SK-N-DZ (cell line): ENCODE results near the gene RPRD1B.
A peak's percentile ranks its signal among the peaks of the same experiment; 100 is the strongest.
"Not testable (repeated sequence)": the region's sequence is repeated elsewhere in the genome, so short reads cannot be mapped to it uniquely, and the experiment has no call there.

Experiments used
- DNase-seq: peaks from one replicate; pipeline ENCODE4 v3.0.0-alpha.2; 2015; ENCODE audit warnings: low spot score

Gene RPRD1B

DNA sequence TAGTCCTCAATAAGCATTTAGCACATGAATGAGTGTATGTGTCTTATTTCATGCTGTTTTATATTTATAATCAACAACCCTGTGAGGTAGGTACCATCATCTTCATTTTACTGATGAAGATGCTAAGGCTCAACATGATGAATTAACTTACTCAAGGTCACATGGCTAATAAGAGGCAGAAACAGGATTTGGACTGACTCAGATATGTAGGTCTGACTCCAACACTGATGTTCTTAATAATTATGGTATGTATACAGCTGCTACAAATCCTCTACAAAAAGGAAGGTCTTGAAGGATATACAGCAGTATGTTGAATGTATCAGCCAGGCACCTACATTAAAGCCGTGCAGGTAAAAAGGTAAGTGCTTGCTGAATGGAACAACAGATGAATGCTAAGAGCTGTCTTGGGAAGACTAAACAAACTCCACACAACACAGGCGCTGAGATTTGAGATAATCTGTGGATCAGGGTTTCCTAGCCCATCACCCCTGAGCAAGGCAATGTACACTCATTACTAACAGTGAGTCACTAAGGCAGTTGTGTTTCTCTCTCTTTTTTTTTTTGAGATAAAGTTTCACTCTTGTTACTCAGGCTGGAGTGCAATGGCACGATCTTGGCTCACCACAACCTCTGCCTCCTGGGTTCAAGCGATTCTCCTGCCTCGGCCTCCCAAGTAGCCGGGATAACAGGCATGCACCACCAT is 32.2 kb upstream of the RPRD1B start:
- no peak for DNase-seq

DNA sequence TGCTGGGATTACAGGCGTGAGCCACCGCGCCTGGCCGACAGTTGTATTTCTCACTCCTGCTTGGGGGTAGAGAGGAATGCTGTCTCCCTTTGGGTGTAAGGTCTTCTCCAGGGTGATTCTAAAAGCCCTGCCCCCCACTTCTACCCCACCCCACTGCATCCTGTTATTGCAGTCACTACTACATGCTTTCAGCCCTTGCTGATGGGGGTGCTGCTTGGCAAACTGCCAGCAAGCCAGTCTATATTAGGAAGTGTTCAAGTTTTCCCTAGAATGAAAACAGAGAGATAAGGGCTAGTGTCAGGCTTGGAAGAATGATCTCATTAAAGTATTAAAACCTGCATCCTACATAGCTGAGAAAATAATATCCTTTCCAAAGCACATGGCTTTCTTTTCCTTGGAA is 31.6 kb upstream of the RPRD1B start:
- DNase-seq = no peak

DNA sequence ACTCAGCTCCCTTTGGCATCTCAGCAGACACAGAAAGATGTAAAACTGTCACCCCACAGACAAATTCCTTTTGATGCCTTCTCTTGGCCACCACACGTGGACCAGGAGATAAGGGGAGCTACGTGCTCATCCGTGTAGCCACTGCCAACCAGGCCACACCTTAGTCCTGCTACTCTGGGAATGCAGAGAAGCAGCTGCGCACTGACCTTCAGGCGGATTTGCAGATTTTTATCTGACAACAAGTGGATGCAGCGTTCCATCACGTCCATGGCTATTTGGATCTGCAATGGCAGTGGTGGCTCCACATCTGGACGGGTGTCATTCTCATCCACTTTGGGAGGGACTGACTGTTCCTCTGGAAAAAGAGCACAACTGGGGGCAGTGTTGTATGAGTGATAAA is 31.1 kb upstream of the RPRD1B start:
- DNase-seq = no peak

DNA sequence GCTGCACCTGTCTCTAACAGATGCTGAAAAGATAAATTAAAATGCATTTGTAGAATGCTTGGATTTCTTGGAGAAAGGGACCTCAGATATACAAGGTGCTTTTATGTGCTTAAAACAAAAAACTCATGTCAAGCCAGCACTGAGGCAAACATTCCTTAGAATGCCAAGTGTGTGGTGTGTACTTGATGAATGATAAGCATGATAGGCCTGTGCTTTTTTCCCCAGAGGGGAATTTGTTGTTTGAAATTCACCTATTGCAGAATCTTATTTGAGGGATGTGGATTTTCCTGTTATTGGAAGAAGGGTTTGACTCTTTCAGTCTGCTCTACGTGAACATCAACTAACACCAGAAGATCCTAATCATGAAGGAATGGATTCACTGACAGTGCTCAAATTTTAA is 29.1 kb upstream of the RPRD1B start:
- no peak for DNase-seq

DNA sequence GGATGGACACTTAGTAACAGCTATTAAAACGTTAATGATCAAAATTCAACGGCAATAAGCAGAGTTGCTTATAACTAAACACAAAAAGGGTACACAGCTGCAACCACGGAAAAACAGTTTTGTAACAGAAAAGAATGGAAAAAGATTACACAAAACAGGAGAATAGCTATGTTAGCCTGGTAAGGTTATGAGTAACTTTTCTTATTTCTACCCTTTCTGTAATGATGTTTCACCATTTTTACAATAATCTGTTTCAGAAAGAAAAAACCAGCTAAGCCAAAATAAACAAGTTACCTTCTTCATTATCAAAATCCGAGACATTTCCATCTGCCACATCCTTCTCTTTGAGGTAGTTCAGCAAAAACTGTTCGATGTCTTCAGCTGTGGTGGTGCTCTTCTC is 27.6 kb upstream of the RPRD1B start:
- no peak for DNase-seq

DNA sequence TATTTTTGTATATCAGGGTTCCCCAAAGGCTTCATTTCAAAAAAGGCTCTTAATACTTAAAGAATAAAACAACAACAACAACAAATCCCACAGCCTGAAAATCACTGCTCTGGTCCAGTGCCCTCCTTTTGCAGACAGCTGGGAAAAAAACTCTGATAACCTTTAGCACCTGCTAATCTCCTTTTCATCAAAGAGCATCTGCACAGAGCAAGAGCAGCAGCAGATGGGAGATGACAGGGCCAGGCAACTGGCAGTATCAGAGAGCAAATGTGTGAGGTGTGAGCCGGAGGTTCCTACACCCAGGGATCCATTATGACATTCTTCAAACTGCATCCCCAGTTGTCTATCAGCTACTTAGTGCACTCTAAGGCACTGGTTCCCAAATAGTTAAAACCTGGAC is 26.0 kb upstream of the RPRD1B start:
- DNase-seq = peak; percentile 92

DNA sequence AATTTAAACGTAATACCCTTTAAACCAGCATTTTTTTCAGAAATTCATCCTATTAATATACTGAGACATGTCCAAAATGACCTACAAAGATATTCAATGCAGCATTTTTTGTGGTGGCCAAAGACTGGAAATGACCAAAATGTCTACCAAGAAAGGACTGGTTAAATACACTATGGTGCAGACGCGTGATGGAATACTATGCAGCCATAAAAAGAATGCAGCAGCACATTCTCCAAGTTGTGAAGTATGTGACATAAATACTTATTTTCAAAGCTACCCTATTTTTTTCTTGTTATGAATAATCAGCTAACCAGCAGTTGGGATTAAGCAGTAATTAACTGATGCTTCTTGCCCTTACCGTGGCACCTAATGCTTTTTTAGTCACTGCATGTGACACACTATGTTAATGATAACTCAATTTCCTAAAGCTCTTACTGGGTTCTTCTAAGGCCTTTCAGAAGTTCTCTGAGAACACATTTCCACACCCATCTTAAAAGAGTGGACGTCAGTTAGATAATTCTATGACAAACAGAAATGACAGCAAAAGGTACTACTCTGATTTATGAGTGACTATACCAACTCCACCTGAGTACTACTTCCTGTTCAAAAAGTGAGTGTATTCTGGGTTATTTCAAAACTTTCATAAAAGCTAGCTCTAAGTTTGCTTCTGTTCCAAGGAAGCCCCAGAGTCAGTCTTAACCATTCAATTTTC is 25.2 kb upstream of the RPRD1B start:
- no peak for DNase-seq

DNA sequence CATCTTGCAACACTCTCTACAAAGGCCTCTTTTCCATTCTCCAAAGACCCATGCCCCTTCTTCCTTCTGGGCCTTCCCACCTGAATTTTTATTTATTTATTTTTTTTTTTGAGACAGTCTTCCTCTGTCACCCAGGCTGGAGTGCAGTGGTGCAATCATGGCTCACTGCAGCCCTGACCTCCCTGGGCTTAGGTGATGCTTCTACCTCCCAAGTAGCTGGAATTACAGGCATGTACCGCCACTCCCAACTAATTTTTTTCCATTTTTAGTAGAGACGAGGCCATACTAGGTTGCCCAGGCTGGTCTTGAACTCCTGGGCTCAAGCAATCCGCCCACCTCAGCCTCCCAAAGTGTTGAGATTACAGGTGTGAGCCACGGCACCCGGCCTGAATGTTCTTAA is 24.1 kb upstream of the RPRD1B start:
- DNase-seq = not testable (repeated sequence)

DNA sequence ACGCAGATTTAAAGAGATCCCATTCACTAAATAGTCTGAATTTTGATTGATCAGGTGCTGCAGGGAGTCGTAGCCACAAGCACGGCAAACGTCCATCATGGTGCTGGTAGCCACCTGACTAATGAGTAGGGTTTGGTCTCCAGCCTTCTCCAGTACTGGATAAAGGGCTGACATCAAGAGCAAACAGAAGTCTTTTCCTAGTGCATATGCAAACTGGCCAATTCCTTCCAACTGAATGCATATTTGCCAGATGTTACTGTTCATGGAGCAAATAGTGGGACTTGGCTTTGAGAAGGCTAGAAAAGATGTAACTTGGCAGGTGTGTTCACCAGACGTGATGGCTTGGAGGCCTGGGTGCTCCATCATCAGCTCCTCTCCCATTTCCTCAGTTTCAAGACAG is 21.9 kb upstream of the RPRD1B start:
- DNase-seq = no peak

DNA sequence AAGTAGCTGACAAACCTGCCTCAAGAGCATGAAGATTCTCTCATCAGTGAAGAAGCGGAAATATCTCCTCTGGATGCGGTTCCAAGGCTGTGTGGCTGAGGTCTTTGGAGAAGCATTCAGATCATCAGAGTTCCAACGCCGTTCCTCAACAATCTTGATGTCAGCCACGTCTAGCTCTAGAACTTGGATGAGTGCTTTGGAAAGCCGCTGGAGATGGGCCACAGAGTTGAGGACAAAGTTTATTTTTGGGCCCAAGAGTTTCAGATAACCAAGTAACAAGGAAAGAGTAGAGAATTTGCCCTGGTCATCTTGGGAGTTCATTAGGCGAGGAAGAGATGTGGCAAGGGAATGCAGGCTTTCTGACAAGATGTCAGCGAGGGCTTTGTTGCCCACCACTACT is 21.2 kb upstream of the RPRD1B start:
- no peak for DNase-seq

DNA sequence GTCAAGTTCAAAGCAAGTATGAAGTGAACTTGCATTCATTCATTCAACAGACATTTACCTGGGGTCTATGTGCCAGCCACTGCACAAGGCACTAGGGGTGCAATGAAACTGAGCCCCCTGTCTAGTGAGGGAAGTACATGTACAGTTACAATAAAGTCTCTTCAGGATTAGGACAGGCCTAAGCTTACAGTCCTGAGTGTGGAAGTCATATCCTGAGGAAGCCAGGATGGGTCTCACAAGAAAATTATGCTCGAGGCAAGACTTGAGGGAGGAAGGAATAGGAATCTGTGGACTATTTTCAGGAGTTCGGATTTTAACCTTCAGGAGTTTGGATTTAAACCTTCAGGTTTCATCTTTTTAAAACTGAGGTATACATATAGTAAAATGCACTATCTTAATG is 19.7 kb upstream of the RPRD1B start:
- no peak for DNase-seq

DNA sequence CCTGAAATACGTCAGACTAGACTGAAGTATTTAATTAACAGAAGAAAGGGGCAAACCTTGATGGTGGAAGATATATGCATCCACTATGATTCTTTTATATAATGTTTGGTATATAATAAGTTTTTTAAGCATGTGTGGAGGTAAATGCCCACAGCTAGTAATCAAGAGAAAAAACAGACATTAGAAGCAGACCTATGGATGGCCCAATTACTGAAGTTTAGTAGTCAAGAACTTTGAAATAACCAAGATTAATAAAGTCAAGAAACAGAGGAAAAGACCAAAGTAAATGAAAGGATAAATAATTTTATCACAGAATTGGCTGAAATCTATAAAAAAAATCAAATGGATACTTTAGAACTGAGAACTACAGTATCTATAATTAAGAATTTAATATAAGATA is 15.6 kb upstream of the RPRD1B start:
- no peak for DNase-seq

DNA sequence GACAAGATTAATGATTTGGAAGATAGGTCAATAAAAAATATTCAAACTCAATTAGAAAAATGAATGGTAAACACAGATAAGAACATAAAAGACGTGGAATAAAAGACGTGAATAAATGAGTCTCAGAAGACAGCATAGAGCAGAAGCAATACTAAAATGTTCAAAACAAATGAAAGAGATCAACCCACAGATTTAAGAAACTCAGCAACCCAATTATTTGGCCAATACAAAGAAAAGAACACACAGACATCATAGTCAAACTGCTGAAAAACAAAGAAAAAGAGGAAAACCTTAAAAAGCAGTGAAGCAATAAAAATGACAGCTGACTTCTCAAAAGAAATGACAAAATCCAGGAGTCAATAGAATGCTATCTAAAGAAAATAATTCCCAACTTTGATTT is 15.2 kb upstream of the RPRD1B start:
- DNase-seq = no peak

DNA sequence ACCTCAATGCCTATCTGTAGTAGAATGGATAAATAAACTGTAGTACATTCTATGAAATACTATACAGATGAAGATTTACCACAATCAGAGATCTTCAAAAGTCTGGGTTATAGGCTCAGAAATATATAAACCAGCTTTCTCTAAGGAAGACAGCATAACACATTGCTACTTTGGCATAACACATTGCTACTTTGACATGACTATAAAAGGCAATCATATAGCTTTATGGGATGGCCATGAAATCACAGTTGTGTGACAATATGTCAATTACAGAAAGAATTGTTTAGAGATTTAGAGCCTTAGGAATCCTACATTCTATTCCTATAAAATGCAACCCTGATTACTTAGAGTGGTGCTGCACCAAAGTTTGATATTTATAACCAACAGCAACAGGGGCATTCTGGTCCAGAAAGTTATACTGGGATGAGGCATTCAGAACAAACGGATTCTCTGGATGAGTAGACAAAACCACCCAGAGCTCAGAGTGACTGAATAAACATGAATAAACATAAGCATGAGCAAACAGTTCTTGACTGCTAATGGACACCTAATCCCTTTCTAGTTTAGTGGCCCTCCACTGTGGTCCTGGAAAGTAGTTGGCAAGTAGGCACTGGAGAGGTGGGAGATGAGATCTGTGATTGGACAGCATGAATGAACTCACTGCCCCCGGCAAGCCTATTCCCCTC is 12.3 kb upstream of the RPRD1B start:
- DNase-seq = no peak

DNA sequence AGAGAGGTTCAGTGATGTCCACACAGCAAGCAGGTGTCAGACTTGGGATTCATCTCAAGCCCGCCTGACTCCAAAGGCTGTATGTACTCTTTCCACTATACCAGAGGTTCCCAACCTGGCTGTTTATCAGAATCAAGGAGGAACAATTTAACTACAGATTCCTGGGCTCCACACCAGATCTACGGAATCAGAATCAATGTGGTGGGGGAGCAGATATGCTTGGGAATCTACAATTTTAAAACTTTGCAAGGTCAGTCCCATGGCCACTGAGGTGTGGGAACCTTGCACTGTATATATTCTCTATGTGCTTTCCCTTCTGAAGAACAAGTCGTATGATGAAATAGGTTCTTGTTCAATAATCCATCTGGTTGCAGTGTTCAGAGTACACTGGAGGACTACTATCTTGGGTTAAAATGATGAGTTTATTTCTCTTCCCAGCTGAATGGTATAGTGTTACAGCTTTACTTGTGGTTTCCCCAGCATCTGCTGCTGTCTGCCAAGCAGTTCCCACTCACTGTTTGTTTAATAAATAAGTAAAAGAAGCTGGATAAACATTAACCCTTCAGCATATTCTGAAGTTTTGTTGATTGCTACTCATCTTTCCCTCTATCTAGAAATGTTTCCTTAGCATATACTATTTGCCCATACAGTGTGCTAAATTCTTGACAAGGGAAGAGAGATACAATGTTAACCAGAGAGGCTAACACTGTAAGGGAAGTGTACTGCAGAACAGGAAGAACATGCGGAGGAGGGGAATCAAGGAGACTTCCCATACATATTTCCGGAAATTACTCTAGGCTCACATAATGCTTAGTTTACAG is 10.2 kb upstream of the RPRD1B start:
- DNase-seq = no peak

DNA sequence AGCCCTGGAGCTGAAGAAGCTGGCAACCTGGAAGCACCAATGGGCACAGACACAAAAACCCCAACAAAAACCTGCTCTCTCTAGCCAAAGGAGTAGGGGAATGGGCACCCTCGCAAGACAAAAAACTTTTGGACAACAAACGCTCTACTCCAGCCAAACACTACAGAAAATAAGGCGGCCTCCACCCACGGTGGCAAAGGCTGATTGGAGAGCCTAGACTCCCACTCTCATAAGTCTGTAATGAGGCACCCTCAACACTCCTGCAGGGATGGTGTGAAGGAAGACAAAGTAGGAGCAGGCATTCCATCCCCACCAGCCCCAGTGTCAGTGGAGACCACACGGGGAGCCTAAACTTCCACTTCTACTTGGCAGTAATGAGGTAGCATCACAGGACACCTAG is 9.1 kb upstream of the RPRD1B start:
- DNase-seq = no peak

DNA sequence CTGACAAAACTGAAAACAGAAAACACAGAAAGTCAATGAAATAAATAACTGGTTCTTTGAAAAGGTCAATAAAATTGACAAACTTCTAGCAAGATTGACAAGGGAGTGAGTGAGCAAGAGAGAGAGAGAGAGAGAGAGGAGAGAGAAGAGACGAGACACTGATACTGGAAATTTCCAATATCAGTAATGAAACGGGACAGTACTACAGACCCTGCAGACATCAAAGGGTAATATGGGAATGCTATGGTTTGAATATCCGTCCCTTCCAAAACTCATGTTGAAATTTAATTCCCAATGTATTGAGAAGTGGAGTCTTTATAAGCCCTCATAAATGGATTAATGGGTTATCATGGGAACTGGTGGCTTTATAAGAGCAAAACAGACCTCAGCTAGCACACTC is 4.1 kb upstream of the RPRD1B start:
- no peak for DNase-seq

DNA sequence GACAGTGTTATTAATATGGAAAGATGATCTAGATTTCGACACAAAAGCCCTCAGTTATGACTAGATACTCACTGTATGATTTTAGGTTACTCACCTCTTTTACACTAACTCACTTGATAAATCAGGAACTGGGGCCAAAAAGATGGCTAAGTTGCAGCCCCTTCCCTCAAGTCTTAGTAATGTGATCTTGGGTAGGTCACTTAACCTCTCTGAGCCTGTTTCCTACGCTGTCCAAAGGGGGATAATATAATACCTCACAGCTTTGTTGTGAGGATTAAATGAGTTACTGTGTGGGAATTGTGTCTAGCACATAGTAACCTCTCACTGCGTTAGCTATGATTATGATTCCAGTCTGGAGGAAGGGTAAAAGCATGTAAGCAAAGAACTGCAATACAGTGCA is 1.6 kb upstream of the RPRD1B start:
- DNase-seq = no peak

DNA sequence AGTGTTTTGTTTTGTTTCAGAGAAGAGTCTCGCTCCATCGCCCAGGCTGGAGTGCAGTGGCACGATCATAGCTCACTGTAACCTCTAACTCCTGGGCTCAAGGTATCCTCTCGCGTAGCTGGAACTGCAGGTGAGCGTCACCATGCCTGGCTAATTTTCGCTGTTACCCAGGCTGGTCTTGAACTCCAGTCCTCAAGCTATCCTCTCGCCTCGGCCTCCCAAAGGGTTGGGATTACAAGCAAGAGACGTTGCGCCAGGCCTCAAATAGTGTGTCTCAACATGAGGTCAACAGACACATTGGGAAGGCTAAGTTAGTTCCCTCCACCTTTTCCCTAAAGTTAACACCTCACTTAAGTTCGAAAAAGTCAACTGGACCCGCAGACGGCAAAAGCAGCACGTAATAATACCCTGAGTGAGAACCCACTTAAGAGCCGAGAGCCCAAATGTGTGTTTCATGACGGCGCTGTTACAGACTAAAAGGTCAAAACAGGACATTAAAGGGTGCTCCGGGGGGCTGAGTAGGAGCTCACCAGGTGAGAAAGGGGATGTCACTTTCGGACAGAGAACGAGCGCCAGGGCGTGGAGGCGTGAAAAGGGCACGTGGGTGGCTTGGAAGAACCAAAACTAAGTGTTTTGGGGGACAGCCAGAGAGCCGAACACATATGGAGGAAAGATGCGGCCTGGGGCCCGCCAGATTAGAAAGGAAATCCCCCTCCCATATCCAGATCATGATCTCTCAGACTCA is 789 bp upstream of the RPRD1B start:
- DNase-seq = no peak

DNA sequence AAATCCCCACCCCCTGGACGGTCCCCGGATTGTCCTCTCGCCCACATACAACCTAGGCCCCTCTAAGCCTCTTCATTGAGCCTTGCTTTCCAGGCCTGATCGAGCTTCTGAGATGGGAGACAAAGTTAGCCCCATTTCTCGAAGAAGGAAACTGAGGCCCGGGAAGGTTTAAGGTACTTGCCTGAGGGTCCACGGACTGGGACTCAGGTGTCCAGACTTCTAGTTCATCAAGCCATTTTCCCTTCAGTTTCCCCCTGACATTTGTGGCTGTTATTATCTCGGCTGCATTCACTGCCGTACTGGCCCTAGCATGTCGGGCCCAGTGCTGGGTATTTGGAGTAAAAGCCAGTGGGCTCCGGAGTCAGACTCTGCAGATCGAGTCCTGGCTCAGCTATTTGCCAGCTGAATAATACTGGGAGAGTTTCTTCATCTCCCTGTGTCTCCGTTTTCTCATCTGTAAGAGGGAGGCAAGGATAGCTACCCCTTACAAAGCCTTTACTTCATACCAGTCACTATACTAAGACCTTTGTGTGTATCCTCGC is 633 bp downstream of the RPRD1B start:
- no peak for DNase-seq

DNA sequence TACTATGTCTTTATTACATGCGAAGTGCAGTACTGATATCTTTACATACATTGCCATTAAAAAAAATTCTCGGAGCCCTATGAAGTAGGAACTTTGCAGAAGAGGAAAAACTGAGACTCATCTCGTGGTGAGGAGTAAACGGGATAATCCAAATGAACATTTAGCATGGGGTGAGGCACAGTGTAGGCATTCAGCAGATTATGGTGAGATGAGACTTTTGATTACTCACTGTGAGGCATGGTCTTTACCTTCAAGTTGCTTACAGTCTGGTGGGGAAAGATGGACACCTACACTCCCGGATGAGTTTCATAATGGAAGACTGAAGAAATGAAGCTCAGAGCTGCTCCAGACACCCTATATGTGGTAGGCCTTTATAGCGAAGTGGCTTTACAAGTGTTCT is 1.4 kb downstream of the RPRD1B start:
- no peak for DNase-seq
